HG03442 (cell line): Measurements from ENCODE around the gene GYG2.
"Not testable (repeated sequence)": the region's sequence is repeated elsewhere in the genome, so short reads cannot be mapped to it uniquely, and the experiment has no call there.

Experiments used
- ATAC-seq: cut with Tn5 transposase; IDR thresholded peaks from one replicate; pipeline ENCODE4 v1.9.1; 2021; ENCODE audit warnings: mild to moderate bottlenecking, moderate library complexity; ENCODE audit not compliant: unreplicated experiment

Gene GYG2

GRCh38 chrX:2867206-2867605 lies 38.5 kb downstream of the GYG2 start:
- no peak for ATAC-seq

- no peak for ATAC-seq
Observed at GRCh38 chrX:2870650-2871049, 41.9 kb downstream of the GYG2 start.

GRCh38 chrX:2871831-2872230 lies 43.1 kb downstream of the GYG2 start:
- no peak for ATAC-seq

- no peak for ATAC-seq
Observed at GRCh38 chrX:2872671-2873277, 44.0 kb downstream of the GYG2 start.

- ATAC-seq = no peak
Observed at GRCh38 chrX:2874222-2875135, 45.7 kb downstream of the GYG2 start.

GRCh38 chrX:2875136-2875481 lies 46.4 kb downstream of the GYG2 start:
- ATAC-seq = no peak

GRCh38 chrX:2875798-2876399 lies 47.2 kb downstream of the GYG2 start:
- ATAC-seq = no peak

- no peak for ATAC-seq
Observed at GRCh38 chrX:2878563-2878962, 49.8 kb downstream of the GYG2 start.

- no peak for ATAC-seq
Observed at GRCh38 chrX:2879670-2880069, 50.9 kb downstream of the GYG2 start.

GRCh38 chrX:2883770-2884169 lies 55.0 kb downstream of the GYG2 start:
- no peak for ATAC-seq

- no peak for ATAC-seq
Observed at GRCh38 chrX:2888309-2888708, 59.6 kb downstream of the GYG2 start.

GRCh38 chrX:2889045-2889605 lies 60.4 kb downstream of the GYG2 start:
- no peak for ATAC-seq

- ATAC-seq = not testable (repeated sequence)
Observed at GRCh38 chrX:2889706-2890490, 61.2 kb downstream of the GYG2 start.

GRCh38 chrX:2890536-2891460 lies 62.1 kb downstream of the GYG2 start:
- not testable (repeated sequence) for ATAC-seq

- no peak for ATAC-seq
Observed at GRCh38 chrX:2892816-2893215, 64.1 kb downstream of the GYG2 start.

GRCh38 chrX:2894885-2895292 lies 66.2 kb downstream of the GYG2 start:
- ATAC-seq = no peak

- ATAC-seq = no peak
Observed at GRCh38 chrX:2897311-2897689, 68.6 kb downstream of the GYG2 start.

GRCh38 chrX:2897690-2898623 lies 69.2 kb downstream of the GYG2 start:
- not testable (repeated sequence) for ATAC-seq
